K562 (cell line): ENCODE data around the gene COL15A1. TPM values are rescaled to one million over a fixed set of nuclear protein-coding genes. Genes with fewer than 3 reads are reported as not detected.

Experiments used
- CREBBP ChIP-seq: IDR thresholded peaks from one replicate; pipeline ENCODE4 v1.6.1; 2012; ENCODE audit warnings: low read depth, mild to moderate bottlenecking, control low read depth, inconsistent platforms, low read length
- FOXO4 ChIP-seq: fragments of 450-650 bp; formaldehyde crosslinking; IDR thresholded peaks from 2 replicates; pipeline ENCODE4 v1.4.0; 2020; ENCODE audit warnings: mild to moderate bottlenecking, moderate library complexity
- KDM2B ChIP-seq: fragments of 250-450 bp; sonication (Bioruptor Pico); IDR thresholded peaks from 2 replicates; pipeline ENCODE4 v1.8.0; 2021; ENCODE audit warnings: mild to moderate bottlenecking, moderate library complexity
- PRDM10 ChIP-seq: fragments of 450-650 bp; IDR thresholded peaks from 2 replicates; pipeline ENCODE4 v1.6.1; 2018; ENCODE audit not compliant: partially characterized antibody
- RCOR1 ChIP-seq, 2 experiments: IDR thresholded peaks; 2 replicates each; pipeline ENCODE4 v1.6.1; 2012; ENCODE audit warnings: low read depth in 2 of 2, low read length in 2 of 2, borderline replicate concordance in 1 of 2, improper control_type of control experiment in 1 of 2
- TAF9B ChIP-seq: fragments of 450-650 bp; IDR thresholded peaks from 2 replicates; pipeline ENCODE4 v1.6.1; 2018; ENCODE audit warnings: mild to moderate bottlenecking; ENCODE audit not compliant: partially characterized antibody
- TCFL5 ChIP-seq: fragments of 250-450 bp; sonication (Bioruptor Pico); conservative IDR thresholded peaks from 2 replicates; pipeline ENCODE4 v1.6.1; 2021; ENCODE audit warnings: mild to moderate bottlenecking, moderate library complexity, matching md5 sums
- TEAD1 ChIP-seq, 2 experiments: fragments of 450-650 bp in 1 of 2; sonication (generic) in 1 of 2; formaldehyde crosslinking; IDR thresholded peaks; 2 replicates each; pipeline versions ENCODE4 v1.4.0 to v1.8.0; 2020 to 2022; ENCODE audit warnings: mild to moderate bottlenecking in 2 of 2, missing genetic modification reagents in 1 of 2
- ZBTB43 ChIP-seq: sonication (generic); formaldehyde crosslinking; IDR thresholded peaks from 2 replicates; pipeline ENCODE4 v1.8.0; 2023; ENCODE audit warnings: mild to moderate bottlenecking, missing genetic modification reagents
- ZFP91 ChIP-seq: sonication (generic); formaldehyde crosslinking; IDR thresholded peaks from 2 replicates; pipeline ENCODE4 v1.8.0; 2022; ENCODE audit warnings: mild to moderate bottlenecking, missing genetic modification reagents
- ZNF224 ChIP-seq: sonication (generic); formaldehyde crosslinking; IDR thresholded peaks from 2 replicates; pipeline ENCODE4 v1.8.0; 2022; ENCODE audit warnings: mild to moderate bottlenecking, missing genetic modification reagents
- ZNF280B ChIP-seq: fragments of 250-450 bp; sonication (Bioruptor Pico); IDR thresholded peaks from 2 replicates; pipeline ENCODE4 v1.5.1; 2021; ENCODE audit warnings: mild to moderate bottlenecking
- ZNF518B ChIP-seq: fragments of 250-450 bp; sonication (Bioruptor Pico); IDR thresholded peaks from 2 replicates; pipeline ENCODE4 v1.5.0; 2021; ENCODE audit warnings: mild to moderate bottlenecking, moderate library complexity
- ZNF699 ChIP-seq: fragments of 250-450 bp; sonication (Bioruptor Pico); IDR thresholded peaks from 2 replicates; pipeline ENCODE4 v1.8.0; 2021; ENCODE audit warnings: mild to moderate bottlenecking, moderate library complexity; ENCODE audit not compliant: insufficient replicate concordance
- polyA plus RNA-seq, 8 experiments: library from polyadenylated mRNA; depleted of rRNA in 4 of 8; stranded (reverse) in 5 of 8; unstranded in 3 of 8; fragments of >200 nt; fragmentation: Nextera tagmentation in 2 of 8; fragmentation: Illumina TruSeq in 1 of 8; extraction: Ambion mirVana in 2 of 8; extraction: Trizol in 1 of 8; gene quantifications; 2 replicates each; pipeline versions ENCODE4 v1.2.1 to v1.2.3, GENCODE V29; 2011 to 2014; ENCODE audit warnings: inconsistent platforms in 1 of 8, missing spikeins in 1 of 8
- total RNA-seq, 7 experiments: library from RNA; depleted of rRNA in 6 of 7; stranded (reverse); fragments of >200 nt in 6 of 7; fragmentation: Illumina TruSeq in 2 of 7; extraction: Trizol in 2 of 7; gene quantifications; 2 replicates each; pipeline versions ENCODE4 v1.2.1 to v1.2.3, GENCODE V29; 2011 to 2021; ENCODE audit warnings: low replicate concordance in 1 of 7

Gene COL15A1
- total and polyA plus RNA-seq, 9 of the 15 experiments (the other 6 are each of a cell fraction or from before 2014, with no cell fraction given) = 0.46 to 5.1 (median 2.6) TPM

- TF ChIP-seq TEAD1 (CRISPR knock-in tag; IDR thresholded peaks at IDR 0.05) = 0 out of 4 replicates have a peak, but pooled peaks of 1 of the 2 experiments have one; percentile 6
- no peak for TF ChIP-seq CREBBP
- TF ChIP-seq ZNF280B (CRISPR knock-in tag) = no peak
- no peak for TF ChIP-seq RCOR1 (IDR thresholded peaks at IDR 0.05; ENCODE audit: borderline replicate concordance in 1 of 2, low read depth in 2 of 2, low read length in 2 of 2)
- TF ChIP-seq TAF9B = no peak
- no peak for TF ChIP-seq ZNF699 (CRISPR knock-in tag)
- TF ChIP-seq KDM2B = no peak
- TF ChIP-seq PRDM10 = no peak
- no peak for TF ChIP-seq ZNF224 (CRISPR knock-in tag)
- no peak for TF ChIP-seq FOXO4 (CRISPR knock-in tag)
- no peak for TF ChIP-seq ZBTB43 (CRISPR knock-in tag)
- no peak for TF ChIP-seq TCFL5 (CRISPR knock-in tag)
- TF ChIP-seq ZNF518B (CRISPR knock-in tag) = no peak
- no peak; the same call in 1 of the 2 replicates for TF ChIP-seq ZFP91 (CRISPR knock-in tag)
Measured at GRCh38 chr9:99072040-99072394, 128.3 kb downstream of the COL15A1 start (continued).
